ENCODE results near the gene PGLYRP3.
A peak's percentile ranks its signal among the peaks of the same experiment; 100 is the strongest.

PGLYRP3 gene

GRCh38 chr1:153355445-153356071 lies 42.8 kb upstream of the PGLYRP3 start:
- no peak overlapping the region for H3K4me3 ChIP-seq (ENCODE audit: low read depth, low read length)
- DNase-seq (ENCODE audit: low read depth): peak; percentile 88

GRCh38 chr1:153354515-153355193 lies 41.9 kb upstream of the PGLYRP3 start:
- no peak overlapping the region for H3K4me3 ChIP-seq (ENCODE audit: low read depth, low read length)
- no peak for DNase-seq (ENCODE audit: low read depth)
- TF ChIP-seq MAX (IDR thresholded peaks at IDR 0.05; ENCODE audit: low read depth, low read length) (no peak), MYC (IDR thresholded peaks at IDR 0.05; ENCODE audit: low read depth, low read length) (no peak), CTCF (IDR thresholded peaks at IDR 0.05; ENCODE audit: low read depth, low read length) (no peak), POLR2A (IDR thresholded peaks at IDR 0.05; ENCODE audit: extremely low read depth, insufficient read length) (no peak)

More at GRCh38 chr1:153355445-153356071, 42.8 kb upstream of the PGLYRP3 start:
- TF ChIP-seq MAX (IDR thresholded peaks at IDR 0.05; ENCODE audit: low read depth, low read length): 0 out of 2 replicates have a peak, but pooled peaks have one; percentile 20
- TF ChIP-seq POLR2A (IDR thresholded peaks at IDR 0.05; ENCODE audit: extremely low read depth, insufficient read length): no peak
- TF ChIP-seq CTCF (IDR thresholded peaks at IDR 0.05; ENCODE audit: low read depth, low read length): peak; percentile 67
- TF ChIP-seq MYC (IDR thresholded peaks at IDR 0.05; ENCODE audit: low read depth, low read length): no peak

- H3K4me3 ChIP-seq (ENCODE audit: low read depth, low read length): no peak overlapping the region
- peak; percentile 39 for DNase-seq (ENCODE audit: low read depth)
- TF ChIP-seq CTCF (IDR thresholded peaks at IDR 0.05; ENCODE audit: low read depth, low read length) (peak; percentile 57), MYC (IDR thresholded peaks at IDR 0.05; ENCODE audit: low read depth, low read length) (no peak)
Observed at GRCh38 chr1:153353226-153353947, 40.6 kb upstream of the PGLYRP3 start.

GRCh38 chr1:153352523-153352922 lies 39.8 kb upstream of the PGLYRP3 start:
- peak; percentile 75 for DNase-seq (ENCODE audit: low read depth)
- peak; percentile 88 for TF ChIP-seq CTCF (IDR thresholded peaks at IDR 0.05; ENCODE audit: low read depth, low read length)
- 0 out of 2 replicates have a peak, but pooled peaks have one; percentile 27 for TF ChIP-seq MYC (IDR thresholded peaks at IDR 0.05; ENCODE audit: low read depth, low read length)
- TF ChIP-seq MAX (IDR thresholded peaks at IDR 0.05; ENCODE audit: low read depth, low read length): peak; percentile 70
- TF ChIP-seq POLR2A (IDR thresholded peaks at IDR 0.05; ENCODE audit: extremely low read depth, insufficient read length): no peak
- no peak overlapping the region for H3K4me3 ChIP-seq (ENCODE audit: low read depth, low read length)

DNA sequence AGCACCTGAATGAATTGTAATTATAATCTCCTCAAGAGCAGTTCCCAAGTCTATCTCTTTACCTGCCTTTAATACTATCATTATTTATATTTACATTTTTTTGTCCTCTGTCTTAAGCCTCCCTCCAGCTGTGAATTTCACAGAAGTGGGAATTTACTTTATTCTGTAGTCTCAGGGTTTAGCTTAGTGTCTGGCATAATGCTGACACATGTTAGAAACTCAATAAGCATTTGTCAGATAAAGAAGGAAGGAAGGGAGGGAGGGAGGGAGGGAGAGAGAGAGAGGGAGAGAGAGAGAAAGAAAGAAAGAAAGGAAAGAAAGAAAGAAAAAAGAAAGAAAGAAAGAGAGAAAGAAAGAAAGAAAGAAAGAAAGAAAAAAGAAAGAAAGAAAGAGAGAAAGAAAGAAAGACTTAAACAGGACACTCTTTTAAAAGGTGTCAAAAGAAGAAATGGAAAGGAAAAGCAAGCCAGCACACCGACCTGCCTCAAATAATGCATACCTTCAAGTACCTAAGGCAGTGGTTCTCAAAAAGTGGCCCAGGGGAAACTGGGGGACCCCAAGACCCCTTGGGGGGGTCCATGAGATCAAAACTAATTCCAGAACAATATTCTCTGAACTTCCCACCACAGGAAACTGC lies 37.7 kb upstream of the PGLYRP3 start:
- DNase-seq (ENCODE audit: low read depth): no peak
- TF ChIP-seq MAX (IDR thresholded peaks at IDR 0.05; ENCODE audit: low read depth, low read length): no peak
- no peak for TF ChIP-seq CTCF (IDR thresholded peaks at IDR 0.05; ENCODE audit: low read depth, low read length)
- TF ChIP-seq POLR2A (IDR thresholded peaks at IDR 0.05; ENCODE audit: extremely low read depth, insufficient read length): no peak
- TF ChIP-seq MYC (IDR thresholded peaks at IDR 0.05; ENCODE audit: low read depth, low read length): no peak
- no peak overlapping the region for H3K4me3 ChIP-seq (ENCODE audit: low read depth, low read length)
